GM12865 (cell line): ENCODE results near the gene ASAP3.

ENCODE experiments used
- DNase-seq: peaks from one replicate; pipeline ENCODE4 v3.0.0; 2010; ENCODE audit warnings: low read depth
- H3K4me3 ChIP-seq: 2 replicates; pipeline ENCODE4 v1.5.1; 2011; ENCODE audit warnings: mild to moderate bottlenecking, low read depth, low read length, control low read depth
- CTCF ChIP-seq: IDR thresholded peaks from 2 replicates; pipeline ENCODE4 v1.5.1; 2011; ENCODE audit warnings: low read length, control low read depth, low read depth, inconsistent platforms; ENCODE audit not compliant: insufficient read depth; ENCODE audit errors: missing control alignments

ASAP3 gene

GRCh38 chr1:23395849-23396248, 88.1 kb downstream of the ASAP3 start:
- no peak for TF ChIP-seq CTCF
- DNase-seq: no peak
- no peak overlapping the region for H3K4me3 ChIP-seq

GRCh38 chr1:23395154-23395724, 88.7 kb downstream of the ASAP3 start:
- DNase-seq: no peak
- no peak for TF ChIP-seq CTCF
- H3K4me3 ChIP-seq: no peak overlapping the region

- H3K4me3 ChIP-seq: no peak overlapping the region
These were observed 89.3 kb downstream of the ASAP3 start for GRCh38 chr1:23394684-23395083.

GRCh38 chr1:23394181-23394580, 89.8 kb downstream of the ASAP3 start:
- no peak overlapping the region for H3K4me3 ChIP-seq
- no peak for DNase-seq
- TF ChIP-seq CTCF: no peak

More at GRCh38 chr1:23394684-23395083, 89.3 kb downstream of the ASAP3 start:
- no peak for TF ChIP-seq CTCF
- DNase-seq: no peak

- no peak overlapping the region for H3K4me3 ChIP-seq
- DNase-seq: no peak
- no peak for TF ChIP-seq CTCF
These were observed 90.3 kb downstream of the ASAP3 start for GRCh38 chr1:23393706-23394105.

- no peak for DNase-seq
- TF ChIP-seq CTCF: no peak
- no peak overlapping the region for H3K4me3 ChIP-seq
These were observed 91.7 kb downstream of the ASAP3 start for GRCh38 chr1:23392125-23392855.
